ENCODE data around the gene EIF3A.

EIF3A gene

GRCh38 chr10:119055472-119055871 is 25.1 kb downstream of the EIF3A start:
- no peak for TF ChIP-seq CTCF (IDR thresholded peaks at IDR 0.05; ENCODE audit: insufficient read depth, low read length, poor library complexity, severe bottlenecking)
- no peak for TF ChIP-seq EZH2phosphoT487 (conservative IDR thresholded peaks at IDR 0.05; ENCODE audit: low read length)
- H3K9me2 ChIP-seq (replicated peaks; ENCODE audit: insufficient read depth, low read length), result no peaks in the 10 kb centered on the region
- no peak overlapping the region for H3K4me2 ChIP-seq (ENCODE audit: low read depth, low read length, poor library complexity, severe bottlenecking)
- peaks cover 26% of the 10 kb centered on the region for H4K20me1 ChIP-seq (ENCODE audit: low read depth, low read length)
- no peaks in the 10 kb centered on the region for H3K27me3 ChIP-seq (ENCODE audit: low read length)
- peaks cover 85% of the 10 kb centered on the region for H3K36me3 ChIP-seq (ENCODE audit: low read length)
- H2AFZ ChIP-seq (ENCODE audit: low read depth, low read length, severe bottlenecking), result no peak overlapping the region
- no peak overlapping the region for H3K9ac ChIP-seq (ENCODE audit: low read length)
- H3K79me2 ChIP-seq (ENCODE audit: insufficient read depth, low read length), result peaks cover 68% of the 10 kb centered on the region
- H3K9me3 ChIP-seq (ENCODE audit: insufficient read depth, low read length), result no peaks in the 10 kb centered on the region
- no peak overlapping the region for H3K4me3 ChIP-seq (ENCODE audit: insufficient read depth, low read length, poor library complexity, severe bottlenecking)
- peaks cover 28% of the 10 kb centered on the region for H3F3A ChIP-seq (ENCODE audit: insufficient read depth)
- no peak overlapping the region for H3K27ac ChIP-seq (ENCODE audit: low read depth, low read length)

DNA sequence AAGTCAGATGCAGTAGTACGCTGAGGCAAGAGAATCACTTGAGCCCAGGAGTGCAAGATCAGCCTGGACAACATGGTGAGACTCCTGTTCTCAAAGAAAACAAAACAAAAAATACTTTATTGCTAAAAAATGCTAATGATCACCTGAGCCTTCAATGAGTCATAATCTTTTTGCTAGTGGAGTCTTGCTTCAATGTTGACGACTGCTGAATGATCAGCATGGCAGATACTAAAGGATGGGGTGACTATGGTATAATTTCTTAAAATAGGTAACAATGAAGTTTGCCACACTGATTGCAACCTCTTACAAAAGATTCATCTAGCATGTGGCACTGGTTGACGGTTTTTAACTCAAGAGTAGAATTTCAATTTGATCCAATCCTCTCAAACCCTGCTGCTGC is 28.8 kb downstream of the EIF3A start:
- H3K9me3 ChIP-seq (ENCODE audit: insufficient read depth, low read length), result no peaks in the 10 kb centered on the region
- no peak overlapping the region for H3K4me2 ChIP-seq (ENCODE audit: low read depth, low read length, poor library complexity, severe bottlenecking)
- H3K9ac ChIP-seq (ENCODE audit: low read length), result no peak overlapping the region
- no peak overlapping the region for H2AFZ ChIP-seq (ENCODE audit: low read depth, low read length, severe bottlenecking)
- peaks cover 34% of the 10 kb centered on the region for H3F3A ChIP-seq (ENCODE audit: insufficient read depth)
- no peak for TF ChIP-seq EZH2phosphoT487 (conservative IDR thresholded peaks at IDR 0.05; ENCODE audit: low read length)
- TF ChIP-seq CTCF (IDR thresholded peaks at IDR 0.05; ENCODE audit: insufficient read depth, low read length, poor library complexity, severe bottlenecking), result no peak
- no peaks in the 10 kb centered on the region for H3K9me2 ChIP-seq (replicated peaks; ENCODE audit: insufficient read depth, low read length)
- H3K79me2 ChIP-seq (ENCODE audit: insufficient read depth, low read length), result peaks cover 80% of the 10 kb centered on the region
- H3K36me3 ChIP-seq (ENCODE audit: low read length), result peaks cover 81% of the 10 kb centered on the region
- no peak overlapping the region for H3K27ac ChIP-seq (ENCODE audit: low read depth, low read length)
- no peaks in the 10 kb centered on the region for H3K27me3 ChIP-seq (ENCODE audit: low read length)
- peaks cover 30% of the 10 kb centered on the region for H4K20me1 ChIP-seq (ENCODE audit: low read depth, low read length)
- no peak overlapping the region for H3K4me3 ChIP-seq (ENCODE audit: insufficient read depth, low read length, poor library complexity, severe bottlenecking)

- Histone ChIP-seq H3K9me3 (ENCODE audit: insufficient read depth, low read length) (no peaks in the 10 kb centered on the region), H2AFZ (ENCODE audit: low read depth, low read length, severe bottlenecking) (no peak overlapping the region), H3K9me2 (replicated peaks; ENCODE audit: insufficient read depth, low read length) (no peaks in the 10 kb centered on the region), H3K9ac (ENCODE audit: low read length) (no peak overlapping the region), H4K20me1 (ENCODE audit: low read depth, low read length) (peaks cover 34% of the 10 kb centered on the region), H3F3A (ENCODE audit: insufficient read depth) (peaks cover 38% of the 10 kb centered on the region), H3K36me3 (ENCODE audit: low read length) (peaks cover 79% of the 10 kb centered on the region), H3K4me2 (ENCODE audit: low read depth, low read length, poor library complexity, severe bottlenecking) (no peak overlapping the region), H3K79me2 (ENCODE audit: insufficient read depth, low read length) (peaks cover 89% of the 10 kb centered on the region), H3K27ac (ENCODE audit: low read depth, low read length) (no peak overlapping the region; the same call in 1 of the 2 replicates), H3K27me3 (ENCODE audit: low read length) (no peaks in the 10 kb centered on the region), H3K4me3 (ENCODE audit: insufficient read depth, low read length, poor library complexity, severe bottlenecking) (no peak overlapping the region)
- TF ChIP-seq EZH2phosphoT487 (conservative IDR thresholded peaks at IDR 0.05; ENCODE audit: low read length) (no peak), CTCF (IDR thresholded peaks at IDR 0.05; ENCODE audit: insufficient read depth, low read length, poor library complexity, severe bottlenecking) (no peak)
These were observed 30.8 kb downstream of the EIF3A start for GRCh38 chr10:119049777-119050176.
